Measurements from ENCODE around the gene SPATA24. TPM values are rescaled to one million over a fixed set of nuclear protein-coding genes. Genes with fewer than 3 reads are reported as not detected.

SPATA24 gene
- total and polyA plus RNA-seq, 2 experiments from 2014 or later, result 16.0 to 20.6 TPM

DNA sequence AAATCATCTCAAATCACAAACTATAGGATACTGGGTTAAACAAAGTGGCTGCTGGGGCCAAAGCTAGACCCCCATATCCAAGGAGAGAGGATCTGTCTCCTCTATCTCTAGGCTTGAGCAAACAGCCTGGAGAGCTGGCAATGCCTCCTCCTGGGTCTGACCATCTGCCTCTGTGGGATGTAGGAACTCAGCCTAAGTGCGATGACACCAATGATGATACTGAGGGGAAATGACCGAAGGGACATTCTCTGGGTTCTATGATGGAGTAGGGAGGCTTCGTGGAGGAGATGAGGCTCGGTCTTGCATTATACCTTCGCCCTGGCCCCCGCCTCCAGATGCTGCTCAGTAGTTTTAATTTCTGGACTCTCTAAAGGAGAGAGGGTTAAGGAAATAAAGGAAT lies 9.3 kb upstream of the SPATA24 start:
- no peaks in the 10 kb centered on the region for H3K4me1 ChIP-seq (ENCODE audit: insufficient read depth)
- H3K79me2 ChIP-seq (replicated peaks; ENCODE audit: insufficient read depth), result no peaks in the 10 kb centered on the region
- peaks cover 2% of the 10 kb centered on the region for H3K36me3 Mint-ChIP-seq (ENCODE audit: low read depth)
- H4K20me1 ChIP-seq (replicated peaks; ENCODE audit: insufficient read depth), result no peaks in the 10 kb centered on the region
- DNase-seq (ENCODE audit: low spot score), result no peak
- no peaks in the 10 kb centered on the region for H3K9me2 ChIP-seq (ENCODE audit: insufficient read depth)
- TF ChIP-seq ZNF331 (CRISPR knock-in tag; IDR thresholded peaks at IDR 0.05; ENCODE audit: low read depth), result no peak
- TF ChIP-seq, protein P1, sequence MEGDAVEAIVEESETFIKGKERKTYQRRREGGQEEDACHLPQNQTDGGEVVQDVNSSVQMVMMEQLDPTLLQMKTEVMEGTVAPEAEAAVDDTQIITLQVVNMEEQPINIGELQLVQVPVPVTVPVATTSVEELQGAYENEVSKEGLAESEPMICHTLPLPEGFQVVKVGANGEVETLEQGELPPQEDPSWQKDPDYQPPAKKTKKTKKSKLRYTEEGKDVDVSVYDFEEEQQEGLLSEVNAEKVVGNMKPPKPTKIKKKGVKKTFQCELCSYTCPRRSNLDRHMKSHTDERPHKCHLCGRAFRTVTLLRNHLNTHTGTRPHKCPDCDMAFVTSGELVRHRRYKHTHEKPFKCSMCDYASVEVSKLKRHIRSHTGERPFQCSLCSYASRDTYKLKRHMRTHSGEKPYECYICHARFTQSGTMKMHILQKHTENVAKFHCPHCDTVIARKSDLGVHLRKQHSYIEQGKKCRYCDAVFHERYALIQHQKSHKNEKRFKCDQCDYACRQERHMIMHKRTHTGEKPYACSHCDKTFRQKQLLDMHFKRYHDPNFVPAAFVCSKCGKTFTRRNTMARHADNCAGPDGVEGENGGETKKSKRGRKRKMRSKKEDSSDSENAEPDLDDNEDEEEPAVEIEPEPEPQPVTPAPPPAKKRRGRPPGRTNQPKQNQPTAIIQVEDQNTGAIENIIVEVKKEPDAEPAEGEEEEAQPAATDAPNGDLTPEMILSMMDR (conservative IDR thresholded peaks at IDR 0.05; ENCODE audit: low read depth in 2 of 2), result no peak
- TF ChIP-seq POLR2AphosphoS5 (IDR thresholded peaks at IDR 0.05; ENCODE audit: low read depth), result no peak
- TF ChIP-seq, protein P2, sequence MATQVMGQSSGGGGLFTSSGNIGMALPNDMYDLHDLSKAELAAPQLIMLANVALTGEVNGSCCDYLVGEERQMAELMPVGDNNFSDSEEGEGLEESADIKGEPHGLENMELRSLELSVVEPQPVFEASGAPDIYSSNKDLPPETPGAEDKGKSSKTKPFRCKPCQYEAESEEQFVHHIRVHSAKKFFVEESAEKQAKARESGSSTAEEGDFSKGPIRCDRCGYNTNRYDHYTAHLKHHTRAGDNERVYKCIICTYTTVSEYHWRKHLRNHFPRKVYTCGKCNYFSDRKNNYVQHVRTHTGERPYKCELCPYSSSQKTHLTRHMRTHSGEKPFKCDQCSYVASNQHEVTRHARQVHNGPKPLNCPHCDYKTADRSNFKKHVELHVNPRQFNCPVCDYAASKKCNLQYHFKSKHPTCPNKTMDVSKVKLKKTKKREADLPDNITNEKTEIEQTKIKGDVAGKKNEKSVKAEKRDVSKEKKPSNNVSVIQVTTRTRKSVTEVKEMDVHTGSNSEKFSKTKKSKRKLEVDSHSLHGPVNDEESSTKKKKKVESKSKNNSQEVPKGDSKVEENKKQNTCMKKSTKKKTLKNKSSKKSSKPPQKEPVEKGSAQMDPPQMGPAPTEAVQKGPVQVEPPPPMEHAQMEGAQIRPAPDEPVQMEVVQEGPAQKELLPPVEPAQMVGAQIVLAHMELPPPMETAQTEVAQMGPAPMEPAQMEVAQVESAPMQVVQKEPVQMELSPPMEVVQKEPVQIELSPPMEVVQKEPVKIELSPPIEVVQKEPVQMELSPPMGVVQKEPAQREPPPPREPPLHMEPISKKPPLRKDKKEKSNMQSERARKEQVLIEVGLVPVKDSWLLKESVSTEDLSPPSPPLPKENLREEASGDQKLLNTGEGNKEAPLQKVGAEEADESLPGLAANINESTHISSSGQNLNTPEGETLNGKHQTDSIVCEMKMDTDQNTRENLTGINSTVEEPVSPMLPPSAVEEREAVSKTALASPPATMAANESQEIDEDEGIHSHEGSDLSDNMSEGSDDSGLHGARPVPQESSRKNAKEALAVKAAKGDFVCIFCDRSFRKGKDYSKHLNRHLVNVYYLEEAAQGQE (IDR thresholded peaks at IDR 0.05; ENCODE audit: unreplicated experiment), result no peak
- no peak for TF ChIP-seq CREB1 (CRISPR knock-in tag; IDR thresholded peaks at IDR 0.05; ENCODE audit: low read depth)
- TF ChIP-seq EZH2phosphoT487 (IDR thresholded peaks at IDR 0.05; ENCODE audit: unreplicated experiment), result no peak
- TF ChIP-seq, protein P3, sequence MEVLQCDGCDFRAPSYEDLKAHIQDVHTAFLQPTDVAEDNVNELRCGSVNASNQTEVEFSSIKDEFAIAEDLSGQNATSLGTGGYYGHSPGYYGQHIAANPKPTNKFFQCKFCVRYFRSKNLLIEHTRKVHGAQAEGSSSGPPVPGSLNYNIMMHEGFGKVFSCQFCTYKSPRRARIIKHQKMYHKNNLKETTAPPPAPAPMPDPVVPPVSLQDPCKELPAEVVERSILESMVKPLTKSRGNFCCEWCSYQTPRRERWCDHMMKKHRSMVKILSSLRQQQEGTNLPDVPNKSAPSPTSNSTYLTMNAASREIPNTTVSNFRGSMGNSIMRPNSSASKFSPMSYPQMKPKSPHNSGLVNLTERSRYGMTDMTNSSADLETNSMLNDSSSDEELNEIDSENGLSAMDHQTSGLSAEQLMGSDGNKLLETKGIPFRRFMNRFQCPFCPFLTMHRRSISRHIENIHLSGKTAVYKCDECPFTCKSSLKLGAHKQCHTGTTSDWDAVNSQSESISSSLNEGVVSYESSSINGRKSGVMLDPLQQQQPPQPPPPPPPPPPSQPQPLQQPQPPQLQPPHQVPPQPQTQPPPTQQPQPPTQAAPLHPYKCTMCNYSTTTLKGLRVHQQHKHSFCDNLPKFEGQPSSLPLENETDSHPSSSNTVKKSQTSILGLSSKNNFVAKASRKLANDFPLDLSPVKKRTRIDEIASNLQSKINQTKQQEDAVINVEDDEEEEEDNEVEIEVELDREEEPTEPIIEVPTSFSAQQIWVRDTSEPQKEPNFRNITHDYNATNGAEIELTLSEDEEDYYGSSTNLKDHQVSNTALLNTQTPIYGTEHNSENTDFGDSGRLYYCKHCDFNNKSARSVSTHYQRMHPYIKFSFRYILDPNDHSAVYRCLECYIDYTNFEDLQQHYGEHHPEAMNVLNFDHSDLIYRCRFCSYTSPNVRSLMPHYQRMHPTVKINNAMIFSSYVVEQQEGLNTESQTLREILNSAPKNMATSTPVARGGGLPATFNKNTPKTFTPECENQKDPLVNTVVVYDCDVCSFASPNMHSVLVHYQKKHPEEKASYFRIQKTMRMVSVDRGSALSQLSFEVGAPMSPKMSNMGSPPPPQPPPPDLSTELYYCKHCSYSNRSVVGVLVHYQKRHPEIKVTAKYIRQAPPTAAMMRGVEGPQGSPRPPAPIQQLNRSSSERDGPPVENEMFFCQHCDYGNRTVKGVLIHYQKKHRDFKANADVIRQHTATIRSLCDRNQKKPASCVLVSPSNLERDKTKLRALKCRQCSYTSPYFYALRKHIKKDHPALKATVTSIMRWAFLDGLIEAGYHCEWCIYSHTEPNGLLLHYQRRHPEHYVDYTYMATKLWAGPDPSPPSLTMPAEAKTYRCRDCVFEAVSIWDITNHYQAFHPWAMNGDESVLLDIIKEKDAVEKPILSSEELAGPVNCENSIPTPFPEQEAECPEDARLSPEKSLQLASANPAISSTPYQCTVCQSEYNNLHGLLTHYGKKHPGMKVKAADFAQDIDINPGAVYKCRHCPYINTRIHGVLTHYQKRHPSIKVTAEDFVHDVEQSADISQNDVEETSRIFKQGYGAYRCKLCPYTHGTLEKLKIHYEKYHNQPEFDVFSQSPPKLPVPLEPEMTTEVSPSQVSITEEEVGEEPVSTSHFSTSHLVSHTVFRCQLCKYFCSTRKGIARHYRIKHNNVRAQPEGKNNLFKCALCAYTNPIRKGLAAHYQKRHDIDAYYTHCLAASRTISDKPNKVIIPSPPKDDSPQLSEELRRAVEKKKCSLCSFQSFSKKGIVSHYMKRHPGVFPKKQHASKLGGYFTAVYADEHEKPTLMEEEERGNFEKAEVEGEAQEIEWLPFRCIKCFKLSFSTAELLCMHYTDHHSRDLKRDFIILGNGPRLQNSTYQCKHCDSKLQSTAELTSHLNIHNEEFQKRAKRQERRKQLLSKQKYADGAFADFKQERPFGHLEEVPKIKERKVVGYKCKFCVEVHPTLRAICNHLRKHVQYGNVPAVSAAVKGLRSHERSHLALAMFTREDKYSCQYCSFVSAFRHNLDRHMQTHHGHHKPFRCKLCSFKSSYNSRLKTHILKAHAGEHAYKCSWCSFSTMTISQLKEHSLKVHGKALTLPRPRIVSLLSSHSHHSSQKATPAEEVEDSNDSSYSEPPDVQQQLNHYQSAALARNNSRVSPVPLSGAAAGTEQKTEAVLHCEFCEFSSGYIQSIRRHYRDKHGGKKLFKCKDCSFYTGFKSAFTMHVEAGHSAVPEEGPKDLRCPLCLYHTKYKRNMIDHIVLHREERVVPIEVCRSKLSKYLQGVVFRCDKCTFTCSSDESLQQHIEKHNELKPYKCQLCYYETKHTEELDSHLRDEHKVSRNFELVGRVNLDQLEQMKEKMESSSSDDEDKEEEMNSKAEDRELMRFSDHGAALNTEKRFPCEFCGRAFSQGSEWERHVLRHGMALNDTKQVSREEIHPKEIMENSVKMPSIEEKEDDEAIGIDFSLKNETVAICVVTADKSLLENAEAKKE (CRISPR knock-in tag; IDR thresholded peaks at IDR 0.05), result no peak
- no peak for TF ChIP-seq JUNB (IDR thresholded peaks at IDR 0.05; ENCODE audit: unreplicated experiment)
- TF ChIP-seq STAT1 (IDR thresholded peaks at IDR 0.05; ENCODE audit: unreplicated experiment), result no peak
- TF ChIP-seq ZNF114 (CRISPR knock-in tag; IDR thresholded peaks at IDR 0.05), result no peak
- no peak for TF ChIP-seq NANOG (IDR thresholded peaks at IDR 0.05; ENCODE audit: borderline replicate concordance)
- TF ChIP-seq, protein P4, sequence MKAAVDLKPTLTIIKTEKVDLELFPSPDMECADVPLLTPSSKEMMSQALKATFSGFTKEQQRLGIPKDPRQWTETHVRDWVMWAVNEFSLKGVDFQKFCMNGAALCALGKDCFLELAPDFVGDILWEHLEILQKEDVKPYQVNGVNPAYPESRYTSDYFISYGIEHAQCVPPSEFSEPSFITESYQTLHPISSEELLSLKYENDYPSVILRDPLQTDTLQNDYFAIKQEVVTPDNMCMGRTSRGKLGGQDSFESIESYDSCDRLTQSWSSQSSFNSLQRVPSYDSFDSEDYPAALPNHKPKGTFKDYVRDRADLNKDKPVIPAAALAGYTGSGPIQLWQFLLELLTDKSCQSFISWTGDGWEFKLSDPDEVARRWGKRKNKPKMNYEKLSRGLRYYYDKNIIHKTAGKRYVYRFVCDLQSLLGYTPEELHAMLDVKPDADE (IDR thresholded peaks at IDR 0.05), result no peak
- no peak for TF ChIP-seq EZH2 (IDR thresholded peaks at IDR 0.05; ENCODE audit: low read depth, unreplicated experiment)
- H3K27ac ChIP-seq (ENCODE audit: low read depth), result no peak overlapping the region
- no peaks in the 10 kb centered on the region for H3K36me3 ChIP-seq (ENCODE audit: insufficient read depth)
- H2AFZ ChIP-seq, result no peak overlapping the region
- 0 out of 2 replicates have a peak, but pooled peaks cover 3% of the 10 kb centered on the region for H3F3A ChIP-seq (replicated peaks; ENCODE audit: low read depth)
- no peaks in the 10 kb centered on the region for H3K4me1 Mint-ChIP-seq
- H3K9me3 Mint-ChIP-seq, result no peaks in the 10 kb centered on the region
- no peak overlapping the region for H3K4me3 Mint-ChIP-seq
- H3K27ac Mint-ChIP-seq, result no peak overlapping the region
- H3K4me3 ChIP-seq, result no peak overlapping the region
- H3K27me3 Mint-ChIP-seq (ENCODE audit: insufficient read depth, low read depth, poor library complexity), result peaks cover 1% of the 10 kb centered on the region
- H3K4me2 ChIP-seq, result no peak overlapping the region
- no peaks in the 10 kb centered on the region for H3K27me3 ChIP-seq (ENCODE audit: insufficient read depth)
- ATAC-seq, result no peak

Data from GM23338 (cell line).